Urinary bladder (tissue), 4 donors: Measurements from ENCODE around the gene UBE2E2. TPM values are rescaled to one million over a fixed set of nuclear protein-coding genes. Genes with fewer than 3 reads are reported as not detected.

Experiments used
- DNase-seq: peaks from one replicate; pipeline ENCODE4 v3.0.0-alpha.2; 2015; ENCODE audit errors: extremely low spot score
- H3K27ac ChIP-seq: one replicate; pipeline ENCODE4 v1.5.1; 2013; ENCODE audit warnings: low read depth, mild to moderate bottlenecking, moderate library complexity
- H3K36me3 ChIP-seq: one replicate; pipeline ENCODE4 v1.6.1; 2013; ENCODE audit warnings: mild to moderate bottlenecking, moderate library complexity; ENCODE audit not compliant: insufficient read depth
- H3K4me1 ChIP-seq: one replicate; pipeline ENCODE4 v1.6.1; 2013; ENCODE audit warnings: mild to moderate bottlenecking, moderate library complexity; ENCODE audit not compliant: insufficient read depth
- H3K4me3 ChIP-seq: one replicate; pipeline ENCODE4 v1.5.1; 2013; ENCODE audit warnings: low read depth, low read length
- WGBS: extraction: QIAGEN DNeasy Blood & Tissue Kit; methylation state at CpG from one replicate; pipeline ENCODE4 v1.1.7; 2013; 5-methylcytosine and 5-hydroxymethylcytosine counted together
- polyA plus RNA-seq: library from polyadenylated mRNA; stranded (reverse); fragments of 200-250 nt; gene quantifications from one replicate; pipeline ENCODE4 v1.2.3, GENCODE V29; 2013
- total RNA-seq: library from RNA; depleted of rRNA; stranded (reverse); fragments of >200 nt; gene quantifications from one replicate; pipeline ENCODE4 v1.2.3, GENCODE V29; 2014
- donor health status: healthy with polysubstance abuse.
- donor health status: healthy.

Gene UBE2E2
- total RNA-seq (120 TPM), polyA plus RNA-seq (36.3 TPM)

GRCh38 chr3:23202921-23203707 is at the start of gene UBE2E2:
Gene UBE2E2, plus strand, starts transcription at chr3:23203327.
- Histone ChIP-seq H3K4me3 (peak within 1 kb of the TSS; percentile 97), H3K27ac (peak within 1 kb of the TSS; percentile 72), H3K36me3 (no peaks in the 10 kb centered on the region), H3K4me1 (no peaks in the 10 kb centered on the region)
- WGBS: under 1% methylated on average over 98 of the region's 101 CpGs
- DNase-seq: no peak

- Histone ChIP-seq H3K36me3 (no peaks in the 10 kb centered on the region), H3K4me1 (no peaks in the 10 kb centered on the region), H3K4me3 (no peak overlapping the region), H3K27ac (no peak overlapping the region)
- 76% methylated on average over 1 of the region's 1 CpG for WGBS
- DNase-seq: no peak
Measured at GRCh38 chr3:23153436-23153835, 49.7 kb upstream of the UBE2E2 start.

GRCh38 chr3:23157331-23157730 is 45.8 kb upstream of the UBE2E2 start:
- no peaks in the 10 kb centered on the region for H3K4me1 ChIP-seq
- H3K36me3 ChIP-seq: no peaks in the 10 kb centered on the region
- WGBS: 27% methylated on average over 3 of the region's 3 CpGs
- DNase-seq: no peak
- no peak overlapping the region for H3K27ac ChIP-seq
- H3K4me3 ChIP-seq: no peak overlapping the region

- no peaks in the 10 kb centered on the region for H3K4me1 ChIP-seq
- WGBS: 16% methylated on average over 2 of the region's 2 CpGs
- no peak for DNase-seq
- no peak overlapping the region for H3K27ac ChIP-seq
- no peak overlapping the region for H3K4me3 ChIP-seq
- H3K36me3 ChIP-seq: no peaks in the 10 kb centered on the region
Measured at GRCh38 chr3:23159929-23160328, 43.2 kb upstream of the UBE2E2 start.

- Histone ChIP-seq H3K4me3 (no peak overlapping the region), H3K4me1 (no peaks in the 10 kb centered on the region), H3K36me3 (no peaks in the 10 kb centered on the region), H3K27ac (no peak overlapping the region)
- 97% methylated on average over 2 of the region's 2 CpGs for WGBS
- DNase-seq: no peak
Measured at GRCh38 chr3:23161308-23161707, 41.8 kb upstream of the UBE2E2 start.

GRCh38 chr3:23161896-23162570 is 41.1 kb upstream of the UBE2E2 start:
- Histone ChIP-seq H3K27ac (no peak overlapping the region), H3K4me1 (no peaks in the 10 kb centered on the region), H3K4me3 (no peak overlapping the region), H3K36me3 (no peaks in the 10 kb centered on the region)
- no peak for DNase-seq
- 73% methylated on average over 10 of the region's 10 CpGs for WGBS

- Histone ChIP-seq H3K4me1 (no peaks in the 10 kb centered on the region), H3K4me3 (no peak overlapping the region), H3K27ac (no peak overlapping the region), H3K36me3 (no peaks in the 10 kb centered on the region)
- no peak for DNase-seq
- 83% methylated on average over 2 of the region's 2 CpGs for WGBS
Measured at GRCh38 chr3:23162934-23163333, 40.2 kb upstream of the UBE2E2 start.

- Histone ChIP-seq H3K4me1 (no peaks in the 10 kb centered on the region), H3K4me3 (no peak overlapping the region), H3K36me3 (no peaks in the 10 kb centered on the region), H3K27ac (no peak overlapping the region)
- no peak for DNase-seq
- WGBS: 88% methylated on average over 1 of the region's 1 CpG
Measured at GRCh38 chr3:23164746-23165145, 38.4 kb upstream of the UBE2E2 start.

- no peaks in the 10 kb centered on the region for H3K4me1 ChIP-seq
- no peak overlapping the region for H3K27ac ChIP-seq
- no peak for DNase-seq
- H3K36me3 ChIP-seq: no peaks in the 10 kb centered on the region
- H3K4me3 ChIP-seq: no peak overlapping the region
- WGBS: 97% methylated on average over 2 of the region's 2 CpGs
Measured at GRCh38 chr3:23165571-23165970, 37.6 kb upstream of the UBE2E2 start.

GRCh38 chr3:23166276-23166675 is 36.9 kb upstream of the UBE2E2 start:
- no peaks in the 10 kb centered on the region for H3K4me1 ChIP-seq
- DNase-seq: no peak
- 56% methylated on average over 3 of the region's 3 CpGs for WGBS
- no peak overlapping the region for H3K27ac ChIP-seq
- H3K36me3 ChIP-seq: no peaks in the 10 kb centered on the region
- H3K4me3 ChIP-seq: no peak overlapping the region

- no peak for DNase-seq
- no peak overlapping the region for H3K4me3 ChIP-seq
- no peaks in the 10 kb centered on the region for H3K4me1 ChIP-seq
- no peak overlapping the region for H3K27ac ChIP-seq
- H3K36me3 ChIP-seq: no peaks in the 10 kb centered on the region
- WGBS: 97% methylated on average over 1 of the region's 1 CpG
Measured at GRCh38 chr3:23166845-23167244, 36.3 kb upstream of the UBE2E2 start.

- DNase-seq: no peak
- Histone ChIP-seq H3K4me1 (no peaks in the 10 kb centered on the region), H3K27ac (no peak overlapping the region), H3K4me3 (no peak overlapping the region), H3K36me3 (no peaks in the 10 kb centered on the region)
- 89% methylated on average over 5 of the region's 5 CpGs for WGBS
Measured at GRCh38 chr3:23169551-23169950, 33.6 kb upstream of the UBE2E2 start.

- Histone ChIP-seq H3K36me3 (no peaks in the 10 kb centered on the region), H3K4me3 (no peak overlapping the region), H3K4me1 (no peaks in the 10 kb centered on the region), H3K27ac (no peak overlapping the region)
- WGBS: 97% methylated on average over 2 of the region's 2 CpGs
- DNase-seq: no peak
Measured at GRCh38 chr3:23170291-23170690, 32.8 kb upstream of the UBE2E2 start.

GRCh38 chr3:23172059-23172458 is 31.1 kb upstream of the UBE2E2 start:
- 89% methylated on average over 2 of the region's 2 CpGs for WGBS
- no peak overlapping the region for H3K27ac ChIP-seq
- no peak overlapping the region for H3K4me3 ChIP-seq
- no peaks in the 10 kb centered on the region for H3K36me3 ChIP-seq
- H3K4me1 ChIP-seq: no peaks in the 10 kb centered on the region
- DNase-seq: no peak
